HG02623 (cell line): ENCODE results near the gene ITPKB.

ENCODE experiments used
- ATAC-seq: cut with Tn5 transposase; IDR thresholded peaks from one replicate; pipeline ENCODE4 v1.9.1; 2021; ENCODE audit warnings: moderate library complexity; ENCODE audit not compliant: unreplicated experiment

The ITPKB gene

GRCh38 chr1:226670073-226670472 is 69.0 kb downstream of the ITPKB start:
- no peak for ATAC-seq

- no peak for ATAC-seq
These were observed 70.9 kb downstream of the ITPKB start for GRCh38 chr1:226668173-226668560.

GRCh38 chr1:226666692-226667091 is 72.4 kb downstream of the ITPKB start:
- ATAC-seq: no peak

GRCh38 chr1:226666164-226666506 is 72.9 kb downstream of the ITPKB start:
- ATAC-seq: no peak

GRCh38 chr1:226665505-226666163 is 73.4 kb downstream of the ITPKB start:
- ATAC-seq: no peak

GRCh38 chr1:226664413-226665101 is 74.5 kb downstream of the ITPKB start:
- ATAC-seq: no peak

- ATAC-seq: no peak
These were observed 75.8 kb downstream of the ITPKB start for GRCh38 chr1:226663327-226663704.

GRCh38 chr1:226662642-226663326 is 76.3 kb downstream of the ITPKB start:
- ATAC-seq: peak; percentile 90

GRCh38 chr1:226661965-226662364 is 77.1 kb downstream of the ITPKB start:
- ATAC-seq: no peak

- ATAC-seq: no peak
These were observed 77.8 kb downstream of the ITPKB start for GRCh38 chr1:226661271-226661670.

- ATAC-seq: no peak
These were observed 78.5 kb downstream of the ITPKB start for GRCh38 chr1:226660410-226661182.

- no peak for ATAC-seq
These were observed 79.4 kb downstream of the ITPKB start for GRCh38 chr1:226659641-226660040.

GRCh38 chr1:226659136-226659535 is 79.9 kb downstream of the ITPKB start:
- ATAC-seq: no peak

- no peak for ATAC-seq
These were observed 80.4 kb downstream of the ITPKB start for GRCh38 chr1:226658546-226659125.

- no peak for ATAC-seq
These were observed 81.1 kb downstream of the ITPKB start for GRCh38 chr1:226657895-226658545.

GRCh38 chr1:226656601-226657277 is 82.3 kb downstream of the ITPKB start:
- no peak for ATAC-seq

- ATAC-seq: no peak
These were observed 82.9 kb downstream of the ITPKB start for GRCh38 chr1:226656201-226656600.

- no peak for ATAC-seq
These were observed 83.6 kb downstream of the ITPKB start for GRCh38 chr1:226655251-226656163.

- ATAC-seq: no peak
These were observed 84.4 kb downstream of the ITPKB start for GRCh38 chr1:226654668-226655055.
